Stomach (tissue), 9 donors: ENCODE measurements around the gene COL25A1. TPM values are rescaled to one million over a fixed set of nuclear protein-coding genes. Genes with fewer than 3 reads are reported as not detected.

Experiments used
- DNase-seq, 2 donors: peaks; one replicate each; pipeline versions ENCODE4 v3.0.0 to v3.0.0-alpha.2; 2013 to 2019
- H3K27ac ChIP-seq, 5 donors: fragments of 200-600 bp in 4 of 5; sonication (generic) in 4 of 5; one replicate each; pipeline ENCODE4 v1.5.1; 2013 to 2019; ENCODE audit warnings: mild to moderate bottlenecking in 1 of 5, moderate library complexity in 1 of 5
- H3K27me3 ChIP-seq, 3 donors: fragments of 200-600 bp; sonication (generic); one replicate each; pipeline ENCODE4 v1.5.1; 2017 to 2019; ENCODE audit warnings: mixed run types in 1 of 3
- H3K36me3 ChIP-seq, 4 donors: fragments of 200-600 bp; sonication (generic); 1 replicate in 3 of 4; 2 replicates in 1 of 4; pipeline ENCODE4 v1.5.1; 2016 to 2019
- H3K4me1 ChIP-seq, 4 donors: fragments of 200-600 bp; sonication (generic); one replicate each; pipeline ENCODE4 v1.5.1; 2016 to 2019
- H3K4me3 ChIP-seq, 4 donors: fragments of 200-600 bp; sonication (generic) in 3 of 4; one replicate each; pipeline ENCODE4 v1.5.1; 2016 to 2019; ENCODE audit warnings: mild to moderate bottlenecking in 1 of 4
- H3K9me3 ChIP-seq, 4 donors: fragments of 200-600 bp; sonication (generic); one replicate each; pipeline ENCODE4 v1.5.1; 2016 to 2019
- EP300 ChIP-seq: sonication (generic); formaldehyde crosslinking; IDR thresholded peaks from one replicate; pipeline ENCODE4 v1.6.1; 2017; ENCODE audit warnings: antibody characterized with exemption
- POLR2A ChIP-seq, 4 donors: fragments of 450-650 bp; IDR thresholded peaks; one replicate each; pipeline ENCODE4 v1.6.1; 2016; ENCODE audit warnings: antibody characterized with exemption in 4 of 4, control low read depth in 2 of 4, mild to moderate bottlenecking in 1 of 4, moderate library complexity in 1 of 4
- POLR2AphosphoS5 ChIP-seq, 3 donors: sonication (generic); formaldehyde crosslinking; IDR thresholded peaks; one replicate each; pipeline ENCODE4 v1.6.1; 2016; ENCODE audit warnings: antibody characterized with exemption in 3 of 3
- WGBS, 5 donors: extraction: QIAGEN DNeasy Blood & Tissue Kit in 3 of 5; methylation state at CpG; one replicate each; pipeline versions ENCODE4 v1.1.5 to v1.1.7; 2013 to 2018; 5-methylcytosine and 5-hydroxymethylcytosine counted together
- intact Hi-C: fragments of 100-400 bp; cut with DNase I; formaldehyde crosslinking; loops from one replicate; pipeline ENCODE4 v1.15.1; 2023; ENCODE audit warnings: low total_unique reads
- polyA plus RNA-seq, 3 donors: library from polyadenylated mRNA; stranded (reverse); fragments of 200-250 nt; gene quantifications; one replicate each; pipeline ENCODE4 v1.2.3, GENCODE V29; 2013
- total RNA-seq, 5 donors: library from RNA; depleted of rRNA; stranded (reverse); fragments of >200 nt; gene quantifications; one replicate each; pipeline versions ENCODE4 v1.1.0 to v1.2.3, GENCODE V29; 2014 to 2016
- TF ChIP-seq, protein P1 (sequence below), 7 experiments: fragments of 450-650 bp in 4 of 7; fragments of 200-600 bp in 3 of 7; sonication (generic) in 3 of 7; IDR thresholded peaks; one replicate each; pipeline ENCODE4 v1.5.1; 2016 to 2019; ENCODE audit warnings: antibody characterized with exemption in 7 of 7, control low read depth in 2 of 7, mild to moderate bottlenecking in 1 of 7
- donor health status: healthy with polysubstance abuse.
- donor health status: Bipolar disorder and iron deficiency.
- donor health status: healthy.

Gene COL25A1
- total and polyA plus RNA-seq, 8 donors = 0.10 to 4.1 (median 1.5) TPM; not detected in 5

DNA sequence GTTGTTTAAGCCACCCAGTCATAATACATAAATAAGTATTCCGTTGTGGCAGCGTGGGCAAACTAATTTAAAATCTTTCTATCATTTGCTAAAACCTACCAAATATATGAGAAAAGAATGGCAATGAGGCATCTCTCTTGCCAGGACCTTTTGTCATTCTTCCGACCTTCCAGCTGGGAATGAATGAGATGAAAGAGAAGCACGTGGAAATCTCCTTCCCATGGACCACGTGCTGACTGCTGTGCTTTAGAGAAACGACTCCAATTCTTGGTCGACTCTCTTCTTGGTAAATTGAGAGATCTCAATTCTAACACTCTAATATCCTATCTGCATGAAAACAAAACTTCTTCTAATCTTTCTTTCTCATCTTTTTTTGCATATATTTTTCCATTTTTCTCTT, 116.5 kb downstream of the COL25A1 start:
- 55 to 62% (median 58%) methylated on average over 7 of the region's 7 CpGs for WGBS, 5 donors
- H3K27me3 ChIP-seq = no peaks in the 10 kb centered on the region
- no peak for DNase-seq
- no peaks in the 10 kb centered on the region for H3K4me1 ChIP-seq
- no peak overlapping the region for H3K27ac ChIP-seq
- no peaks in the 10 kb centered on the region for H3K36me3 ChIP-seq
- no peaks in the 10 kb centered on the region for H3K9me3 ChIP-seq
- TF ChIP-seq, protein P1, sequence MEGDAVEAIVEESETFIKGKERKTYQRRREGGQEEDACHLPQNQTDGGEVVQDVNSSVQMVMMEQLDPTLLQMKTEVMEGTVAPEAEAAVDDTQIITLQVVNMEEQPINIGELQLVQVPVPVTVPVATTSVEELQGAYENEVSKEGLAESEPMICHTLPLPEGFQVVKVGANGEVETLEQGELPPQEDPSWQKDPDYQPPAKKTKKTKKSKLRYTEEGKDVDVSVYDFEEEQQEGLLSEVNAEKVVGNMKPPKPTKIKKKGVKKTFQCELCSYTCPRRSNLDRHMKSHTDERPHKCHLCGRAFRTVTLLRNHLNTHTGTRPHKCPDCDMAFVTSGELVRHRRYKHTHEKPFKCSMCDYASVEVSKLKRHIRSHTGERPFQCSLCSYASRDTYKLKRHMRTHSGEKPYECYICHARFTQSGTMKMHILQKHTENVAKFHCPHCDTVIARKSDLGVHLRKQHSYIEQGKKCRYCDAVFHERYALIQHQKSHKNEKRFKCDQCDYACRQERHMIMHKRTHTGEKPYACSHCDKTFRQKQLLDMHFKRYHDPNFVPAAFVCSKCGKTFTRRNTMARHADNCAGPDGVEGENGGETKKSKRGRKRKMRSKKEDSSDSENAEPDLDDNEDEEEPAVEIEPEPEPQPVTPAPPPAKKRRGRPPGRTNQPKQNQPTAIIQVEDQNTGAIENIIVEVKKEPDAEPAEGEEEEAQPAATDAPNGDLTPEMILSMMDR (IDR thresholded peaks at IDR 0.05) = no peak
- TF ChIP-seq POLR2AphosphoS5 (IDR thresholded peaks at IDR 0.05) (no peak), EP300 (no peak), POLR2A (IDR thresholded peaks at IDR 0.05) (no peak)
- no peak overlapping the region for H3K4me3 ChIP-seq
- intact Hi-C loops = no loop called here

DNA sequence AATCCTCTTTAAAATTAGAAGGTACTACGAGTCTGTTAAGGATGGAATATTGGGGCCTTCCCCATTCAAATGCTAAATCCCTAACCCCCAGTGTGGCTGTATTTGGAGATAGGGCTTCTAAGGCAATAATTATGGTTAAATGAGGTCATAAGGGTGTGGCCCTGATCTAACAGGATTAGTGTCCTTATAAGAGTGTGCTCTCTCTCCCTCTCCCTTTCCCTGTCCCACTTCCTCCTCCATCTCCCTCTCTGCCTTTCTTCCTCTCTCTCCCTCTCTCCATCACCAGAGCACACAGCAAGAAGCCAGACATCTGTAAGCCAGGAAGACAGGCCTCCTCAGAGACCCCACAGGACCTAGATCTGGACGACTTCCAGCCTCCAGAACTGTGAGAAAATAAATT, 116.9 kb downstream of the COL25A1 start:
- Histone ChIP-seq H3K9me3 (no peaks in the 10 kb centered on the region), H3K27ac (no peak overlapping the region), H3K27me3 (no peaks in the 10 kb centered on the region), H3K4me1 (no peaks in the 10 kb centered on the region), H3K36me3 (no peaks in the 10 kb centered on the region), H3K4me3 (no peak overlapping the region)
- 47 to 64% (median 59%) methylated on average over 2 of the region's 2 CpGs for WGBS, 5 donors
- DNase-seq = no peak
- TF ChIP-seq, protein P1 (IDR thresholded peaks at IDR 0.05) = no peak
- TF ChIP-seq POLR2A (IDR thresholded peaks at IDR 0.05) = no peak
- no peak for TF ChIP-seq POLR2AphosphoS5 (IDR thresholded peaks at IDR 0.05)
- no peak for TF ChIP-seq EP300
- intact Hi-C loops = no loop called here

GRCh38 chr4:109184491-109184961, 117.9 kb downstream of the COL25A1 start:
- H3K27ac ChIP-seq = peak overlapping the region in 1 of 5 donors; percentile 28
- no peaks in the 10 kb centered on the region for H3K9me3 ChIP-seq
- TF ChIP-seq, protein P1 (IDR thresholded peaks at IDR 0.05) = no peak
- TF ChIP-seq POLR2AphosphoS5 (IDR thresholded peaks at IDR 0.05) (no peak), POLR2A (IDR thresholded peaks at IDR 0.05) (no peak)
- no peaks in the 10 kb centered on the region for H3K36me3 ChIP-seq
- no peak overlapping the region for H3K4me3 ChIP-seq
- WGBS, 5 donors = 42 to 80% (median 67%) methylated on average over 3 of the region's 3 CpGs
- no peaks in the 10 kb centered on the region for H3K4me1 ChIP-seq
- intact Hi-C loops = no loop called here
- DNase-seq = peak in 1 of 2 donors; percentile 52
- H3K27me3 ChIP-seq = no peaks in the 10 kb centered on the region

DNA sequence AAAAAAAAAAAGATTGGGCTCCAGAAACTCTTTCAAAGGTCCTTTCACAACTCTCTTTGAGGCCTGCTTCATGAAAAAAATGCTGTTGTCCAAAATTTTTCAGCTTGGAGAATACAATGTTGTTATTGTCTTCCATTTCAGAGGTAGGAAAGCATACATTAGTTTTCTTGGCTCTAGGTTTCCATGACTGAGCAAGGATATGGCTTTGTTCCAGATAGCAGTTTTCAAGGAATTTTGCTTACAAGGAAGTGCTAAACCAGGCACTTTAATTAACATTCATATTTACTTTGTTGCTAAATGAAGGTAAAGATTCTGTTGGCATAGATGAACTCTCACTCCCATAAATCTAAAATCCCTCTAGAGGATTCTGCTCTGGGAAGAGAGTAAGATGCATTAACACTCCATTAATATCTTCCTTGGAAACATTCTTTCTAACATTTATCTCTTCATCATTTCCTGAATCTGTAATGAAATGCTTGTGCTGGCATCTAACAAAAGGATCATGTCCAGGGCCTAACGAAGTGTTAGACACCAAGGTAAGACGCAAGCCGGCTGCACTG, 118.4 kb downstream of the COL25A1 start:
- Histone ChIP-seq H3K27me3 (no peaks in the 10 kb centered on the region), H3K4me1 (no peaks in the 10 kb centered on the region), H3K27ac (peak overlapping the region in 1 of 5 donors; percentile 28), H3K4me3 (no peak overlapping the region), H3K9me3 (no peaks in the 10 kb centered on the region), H3K36me3 (no peaks in the 10 kb centered on the region)
- peak in 1 of 2 donors; percentile 14 for DNase-seq
- intact Hi-C loops = no loop called here
- TF ChIP-seq, protein P1 (IDR thresholded peaks at IDR 0.05) = no peak
- no peak for TF ChIP-seq POLR2A (IDR thresholded peaks at IDR 0.05)
- TF ChIP-seq EP300 = no peak
- TF ChIP-seq POLR2AphosphoS5 (IDR thresholded peaks at IDR 0.05) = no peak
- 63 to 73% (median 71%) methylated on average over 3 of the region's 3 CpGs for WGBS, 5 donors
